GM12878 (cell line): ENCODE data around the gene TFRC. TPM values are rescaled to one million over a fixed set of nuclear protein-coding genes. Genes with fewer than 3 reads are reported as not detected.

Experiments
- ATF7 ChIP-seq: fragments of 450-650 bp; IDR thresholded peaks from 2 replicates; pipeline ENCODE4 v1.6.1; 2016; ENCODE audit warnings: low read depth, mild to moderate bottlenecking
- BMI1 ChIP-seq: fragments of 450-650 bp; IDR thresholded peaks from 2 replicates; pipeline ENCODE4 v1.6.1; 2016; ENCODE audit warnings: mild to moderate bottlenecking, moderate library complexity, borderline replicate concordance
- CBX3 ChIP-seq: fragments of 200-600 bp; sonication (generic); IDR thresholded peaks from 2 replicates; pipeline ENCODE4 v1.6.1; 2016; ENCODE audit warnings: low read depth, borderline replicate concordance
- DPF2 ChIP-seq: fragments of 450-650 bp; IDR thresholded peaks from 2 replicates; pipeline ENCODE4 v1.6.1; 2017; ENCODE audit warnings: mild to moderate bottlenecking
- ESRRA ChIP-seq: IDR thresholded peaks from 2 replicates; pipeline ENCODE4 v1.6.1; 2012; ENCODE audit warnings: mild to moderate bottlenecking, low read length, improper control_type of control experiment
- KDM1A ChIP-seq: fragments of 200-600 bp; sonication (generic); IDR thresholded peaks from 2 replicates; pipeline ENCODE4 v1.6.1; 2016; ENCODE audit warnings: borderline replicate concordance
- LARP7 ChIP-seq: fragments of 450-650 bp; IDR thresholded peaks from 2 replicates; pipeline ENCODE4 v1.6.1; 2017; ENCODE audit warnings: mild to moderate bottlenecking
- MTA3 ChIP-seq: IDR thresholded peaks from 2 replicates; pipeline ENCODE4 v1.6.1; 2012; ENCODE audit warnings: low read length, inconsistent platforms, borderline replicate concordance
- NFXL1 ChIP-seq: fragments of 450-650 bp; IDR thresholded peaks from 2 replicates; pipeline ENCODE4 v1.6.1; 2017; ENCODE audit warnings: antibody characterized with exemption, mild to moderate bottlenecking, borderline replicate concordance
- NR2C1 ChIP-seq: fragments of 450-650 bp; IDR thresholded peaks from 2 replicates; pipeline ENCODE4 v1.6.1; 2017; ENCODE audit warnings: antibody characterized with exemption, mild to moderate bottlenecking, moderate library complexity
- NR2C2 ChIP-seq: IDR thresholded peaks from 2 replicates; pipeline ENCODE4 v1.6.1; 2011; ENCODE audit warnings: borderline replicate concordance, low read depth; ENCODE audit not compliant: control insufficient read depth, insufficient read length
- PAX5 ChIP-seq: IDR thresholded peaks from 2 replicates; pipeline ENCODE4 v1.6.1; 2011; ENCODE audit warnings: low read depth, low read length, borderline replicate concordance
- PAX8 ChIP-seq: fragments of 450-650 bp; IDR thresholded peaks from 2 replicates; pipeline ENCODE4 v1.6.1; 2017; ENCODE audit warnings: mild to moderate bottlenecking, moderate library complexity
- SMAD1 ChIP-seq: fragments of 450-650 bp; IDR thresholded peaks from 2 replicates; pipeline ENCODE4 v1.6.1; 2018; ENCODE audit warnings: mild to moderate bottlenecking, low read depth; ENCODE audit not compliant: partially characterized antibody
- SREBF2 ChIP-seq: IDR thresholded peaks from 2 replicates; pipeline ENCODE4 v1.6.1; 2012; ENCODE audit warnings: mild to moderate bottlenecking, low read length
- STAT1 ChIP-seq: fragments of 450-650 bp; conservative IDR thresholded peaks from 2 replicates; pipeline ENCODE4 v1.6.1; 2014; ENCODE audit warnings: antibody characterized with exemption, mild to moderate bottlenecking
- ZNF274 ChIP-seq: IDR thresholded peaks from one replicate; pipeline ENCODE4 v1.8.0; 2011; ENCODE audit not compliant: insufficient read length, insufficient read depth
- ZZZ3 ChIP-seq: IDR thresholded peaks from 2 replicates; pipeline ENCODE4 v1.6.1; 2011; ENCODE audit warnings: low read depth; ENCODE audit not compliant: control insufficient read depth, insufficient read length
- polyA plus RNA-seq, 11 experiments: library from polyadenylated mRNA; depleted of rRNA in 4 of 11; unstranded in 6 of 11; stranded (reverse) in 5 of 11; fragments of >200 nt; fragmentation: Nextera tagmentation in 4 of 11; fragmentation: Illumina TruSeq in 1 of 11; extraction: Ambion mirVana in 4 of 11; extraction: Trizol in 1 of 11; gene quantifications; 1 replicate in 1 of 11; 2 replicates in 10 of 11; pipeline versions ENCODE4 v1.2.1 to v1.2.3, GENCODE V29; 2011 to 2016; ENCODE audit warnings: inconsistent platforms in 2 of 11, missing spikeins in 2 of 11, low read depth in 1 of 11
- total RNA-seq, 4 experiments: library from RNA; depleted of rRNA in 3 of 4; stranded (reverse); fragments of >200 nt in 3 of 4; fragmentation: Illumina TruSeq in 1 of 4; extraction: Trizol in 1 of 4; gene quantifications; 2 replicates each; pipeline versions ENCODE4 v1.2.1 to v1.2.3, GENCODE V29; 2013 to 2021
- TF ChIP-seq, protein P1 (sequence below): fragments of 450-650 bp; IDR thresholded peaks from 2 replicates; pipeline ENCODE4 v1.6.1; 2017; ENCODE audit warnings: mild to moderate bottlenecking, moderate library complexity
- TF ChIP-seq, protein P2 (sequence below): fragments of 450-650 bp; IDR thresholded peaks from 2 replicates; pipeline ENCODE4 v1.6.1; 2017; ENCODE audit warnings: low read depth, mild to moderate bottlenecking, moderate library complexity
- TF ChIP-seq, protein P3 (sequence below): IDR thresholded peaks from 2 replicates; pipeline ENCODE4 v1.6.1; 2012; ENCODE audit warnings: mild to moderate bottlenecking, low read depth, low read length
- TF ChIP-seq, protein P4 (sequence below): IDR thresholded peaks from 2 replicates; pipeline ENCODE4 v1.6.1; 2012; ENCODE audit warnings: low read depth, low read length, improper control_type of control experiment

Gene TFRC
- total and polyA plus RNA-seq, 10 of the 15 experiments (the other 5 are each of a cell fraction or from before 2014, with no cell fraction given) = 123 to 526 (median 316) TPM

DNA sequence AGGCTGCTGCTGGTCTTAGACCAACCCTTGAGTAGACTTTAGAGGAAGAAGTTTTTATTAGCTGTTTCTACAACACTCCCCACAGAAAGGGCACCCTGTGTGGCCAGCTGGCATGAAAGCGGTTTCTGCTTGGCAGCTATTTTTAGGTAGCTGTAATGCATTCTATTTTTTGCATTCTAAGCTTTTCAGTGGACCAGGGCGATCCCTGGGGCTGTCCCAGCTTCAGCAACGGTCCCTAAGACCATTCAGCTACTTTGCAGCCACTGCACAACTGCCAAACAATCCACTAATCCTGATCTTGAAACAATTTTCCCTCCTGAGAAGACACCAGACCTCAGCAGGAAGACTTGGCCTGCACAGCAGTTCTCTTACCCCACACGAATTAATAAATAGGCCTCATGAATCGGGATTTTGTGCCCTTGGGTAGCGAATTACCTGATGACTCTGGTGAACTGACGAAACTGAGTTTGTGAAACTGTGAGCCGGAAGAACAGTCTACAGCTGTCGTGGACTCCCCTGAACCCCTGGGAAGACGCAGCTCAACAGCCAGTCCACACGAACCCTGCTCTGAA lies 14.6 kb upstream of the TFRC start (continued):
- TF ChIP-seq, protein P1, sequence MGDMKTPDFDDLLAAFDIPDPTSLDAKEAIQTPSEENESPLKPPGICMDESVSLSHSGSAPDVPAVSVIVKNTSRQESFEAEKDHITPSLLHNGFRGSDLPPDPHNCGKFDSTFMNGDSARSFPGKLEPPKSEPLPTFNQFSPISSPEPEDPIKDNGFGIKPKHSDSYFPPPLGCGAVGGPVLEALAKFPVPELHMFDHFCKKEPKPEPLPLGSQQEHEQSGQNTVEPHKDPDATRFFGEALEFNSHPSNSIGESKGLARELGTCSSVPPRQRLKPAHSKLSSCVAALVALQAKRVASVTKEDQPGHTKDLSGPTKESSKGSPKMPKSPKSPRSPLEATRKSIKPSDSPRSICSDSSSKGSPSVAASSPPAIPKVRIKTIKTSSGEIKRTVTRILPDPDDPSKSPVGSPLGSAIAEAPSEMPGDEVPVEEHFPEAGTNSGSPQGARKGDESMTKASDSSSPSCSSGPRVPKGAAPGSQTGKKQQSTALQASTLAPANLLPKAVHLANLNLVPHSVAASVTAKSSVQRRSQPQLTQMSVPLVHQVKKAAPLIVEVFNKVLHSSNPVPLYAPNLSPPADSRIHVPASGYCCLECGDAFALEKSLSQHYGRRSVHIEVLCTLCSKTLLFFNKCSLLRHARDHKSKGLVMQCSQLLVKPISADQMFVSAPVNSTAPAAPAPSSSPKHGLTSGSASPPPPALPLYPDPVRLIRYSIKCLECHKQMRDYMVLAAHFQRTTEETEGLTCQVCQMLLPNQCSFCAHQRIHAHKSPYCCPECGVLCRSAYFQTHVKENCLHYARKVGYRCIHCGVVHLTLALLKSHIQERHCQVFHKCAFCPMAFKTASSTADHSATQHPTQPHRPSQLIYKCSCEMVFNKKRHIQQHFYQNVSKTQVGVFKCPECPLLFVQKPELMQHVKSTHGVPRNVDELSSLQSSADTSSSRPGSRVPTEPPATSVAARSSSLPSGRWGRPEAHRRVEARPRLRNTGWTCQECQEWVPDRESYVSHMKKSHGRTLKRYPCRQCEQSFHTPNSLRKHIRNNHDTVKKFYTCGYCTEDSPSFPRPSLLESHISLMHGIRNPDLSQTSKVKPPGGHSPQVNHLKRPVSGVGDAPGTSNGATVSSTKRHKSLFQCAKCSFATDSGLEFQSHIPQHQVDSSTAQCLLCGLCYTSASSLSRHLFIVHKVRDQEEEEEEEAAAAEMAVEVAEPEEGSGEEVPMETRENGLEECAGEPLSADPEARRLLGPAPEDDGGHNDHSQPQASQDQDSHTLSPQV = no peak
- TF ChIP-seq PAX8 = no peak
- TF ChIP-seq DPF2 = 0 out of 2 replicates have a peak, but pooled peaks have one; percentile 16
- TF ChIP-seq LARP7 = 0 out of 2 replicates have a peak, but pooled peaks have one; percentile 12
- TF ChIP-seq, protein P2, sequence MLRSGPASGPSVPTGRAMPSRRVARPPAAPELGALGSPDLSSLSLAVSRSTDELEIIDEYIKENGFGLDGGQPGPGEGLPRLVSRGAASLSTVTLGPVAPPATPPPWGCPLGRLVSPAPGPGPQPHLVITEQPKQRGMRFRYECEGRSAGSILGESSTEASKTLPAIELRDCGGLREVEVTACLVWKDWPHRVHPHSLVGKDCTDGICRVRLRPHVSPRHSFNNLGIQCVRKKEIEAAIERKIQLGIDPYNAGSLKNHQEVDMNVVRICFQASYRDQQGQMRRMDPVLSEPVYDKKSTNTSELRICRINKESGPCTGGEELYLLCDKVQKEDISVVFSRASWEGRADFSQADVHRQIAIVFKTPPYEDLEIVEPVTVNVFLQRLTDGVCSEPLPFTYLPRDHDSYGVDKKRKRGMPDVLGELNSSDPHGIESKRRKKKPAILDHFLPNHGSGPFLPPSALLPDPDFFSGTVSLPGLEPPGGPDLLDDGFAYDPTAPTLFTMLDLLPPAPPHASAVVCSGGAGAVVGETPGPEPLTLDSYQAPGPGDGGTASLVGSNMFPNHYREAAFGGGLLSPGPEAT = peak; percentile 79; the same call in 1 of the 2 replicates
- no peak for TF ChIP-seq NR2C1
- no peak for TF ChIP-seq SREBF2
- TF ChIP-seq KDM1A = no peak
- no peak for TF ChIP-seq NR2C2
- no peak for TF ChIP-seq NFXL1
- no peak for TF ChIP-seq STAT1
- no peak for TF ChIP-seq BMI1
- TF ChIP-seq, protein P3, sequence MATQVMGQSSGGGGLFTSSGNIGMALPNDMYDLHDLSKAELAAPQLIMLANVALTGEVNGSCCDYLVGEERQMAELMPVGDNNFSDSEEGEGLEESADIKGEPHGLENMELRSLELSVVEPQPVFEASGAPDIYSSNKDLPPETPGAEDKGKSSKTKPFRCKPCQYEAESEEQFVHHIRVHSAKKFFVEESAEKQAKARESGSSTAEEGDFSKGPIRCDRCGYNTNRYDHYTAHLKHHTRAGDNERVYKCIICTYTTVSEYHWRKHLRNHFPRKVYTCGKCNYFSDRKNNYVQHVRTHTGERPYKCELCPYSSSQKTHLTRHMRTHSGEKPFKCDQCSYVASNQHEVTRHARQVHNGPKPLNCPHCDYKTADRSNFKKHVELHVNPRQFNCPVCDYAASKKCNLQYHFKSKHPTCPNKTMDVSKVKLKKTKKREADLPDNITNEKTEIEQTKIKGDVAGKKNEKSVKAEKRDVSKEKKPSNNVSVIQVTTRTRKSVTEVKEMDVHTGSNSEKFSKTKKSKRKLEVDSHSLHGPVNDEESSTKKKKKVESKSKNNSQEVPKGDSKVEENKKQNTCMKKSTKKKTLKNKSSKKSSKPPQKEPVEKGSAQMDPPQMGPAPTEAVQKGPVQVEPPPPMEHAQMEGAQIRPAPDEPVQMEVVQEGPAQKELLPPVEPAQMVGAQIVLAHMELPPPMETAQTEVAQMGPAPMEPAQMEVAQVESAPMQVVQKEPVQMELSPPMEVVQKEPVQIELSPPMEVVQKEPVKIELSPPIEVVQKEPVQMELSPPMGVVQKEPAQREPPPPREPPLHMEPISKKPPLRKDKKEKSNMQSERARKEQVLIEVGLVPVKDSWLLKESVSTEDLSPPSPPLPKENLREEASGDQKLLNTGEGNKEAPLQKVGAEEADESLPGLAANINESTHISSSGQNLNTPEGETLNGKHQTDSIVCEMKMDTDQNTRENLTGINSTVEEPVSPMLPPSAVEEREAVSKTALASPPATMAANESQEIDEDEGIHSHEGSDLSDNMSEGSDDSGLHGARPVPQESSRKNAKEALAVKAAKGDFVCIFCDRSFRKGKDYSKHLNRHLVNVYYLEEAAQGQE = no peak
- TF ChIP-seq, protein P4, sequence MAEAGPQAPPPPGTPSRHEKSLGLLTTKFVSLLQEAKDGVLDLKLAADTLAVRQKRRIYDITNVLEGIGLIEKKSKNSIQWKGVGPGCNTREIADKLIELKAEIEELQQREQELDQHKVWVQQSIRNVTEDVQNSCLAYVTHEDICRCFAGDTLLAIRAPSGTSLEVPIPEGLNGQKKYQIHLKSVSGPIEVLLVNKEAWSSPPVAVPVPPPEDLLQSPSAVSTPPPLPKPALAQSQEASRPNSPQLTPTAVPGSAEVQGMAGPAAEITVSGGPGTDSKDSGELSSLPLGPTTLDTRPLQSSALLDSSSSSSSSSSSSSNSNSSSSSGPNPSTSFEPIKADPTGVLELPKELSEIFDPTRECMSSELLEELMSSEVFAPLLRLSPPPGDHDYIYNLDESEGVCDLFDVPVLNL = no peak
- TF ChIP-seq ZZZ3 = no peak
- peak; percentile 67; the same call in 1 of the 2 replicates for TF ChIP-seq MTA3
- peak; percentile 83 for TF ChIP-seq ATF7
- TF ChIP-seq SMAD1 = peak; percentile 33
- TF ChIP-seq CBX3 = no peak
- no peak for TF ChIP-seq ESRRA
- TF ChIP-seq PAX5 = peak; percentile 30; the same call in 1 of the 2 replicates
- no peak for TF ChIP-seq ZNF274
